CD4-positive, alpha-beta T cell treated with Interleukin-2 at 100 ng/mL for 4 hours (primary cell): ENCODE measurements around the gene AKR7A2.
"Not testable (repeated sequence)": the region's sequence is repeated elsewhere in the genome, so short reads cannot be mapped to it uniquely, and the experiment has no call there.

Experiments used
- DNase-seq: peaks from one replicate; pipeline ENCODE4 v3.0.0-alpha.2; 2020; ENCODE audit warnings: low spot score

Gene AKR7A2

GRCh38 chr1:19304081-19304480 lies 7.9 kb downstream of the AKR7A2 start:
- not testable (repeated sequence) for DNase-seq

- DNase-seq, result no peak
These were observed 11.7 kb downstream of the AKR7A2 start for GRCh38 chr1:19300211-19300610.

- DNase-seq, result no peak
These were observed 17.3 kb downstream of the AKR7A2 start for GRCh38 chr1:19294638-19295037.

- no peak for DNase-seq
These were observed 22.7 kb downstream of the AKR7A2 start for GRCh38 chr1:19289244-19289643.

GRCh38 chr1:19288324-19289241 lies 23.4 kb downstream of the AKR7A2 start, which contains the start of gene AKR7A3:
Gene AKR7A3, minus strand, starts transcription at chr1:19288770. Its CDS starts 61 bp downstream, at chr1:19288709.
- DNase-seq, result peak; percentile 58

- DNase-seq, result no peak
These were observed 24.3 kb downstream of the AKR7A2 start for GRCh38 chr1:19287436-19288185.

GRCh38 chr1:19285807-19286206 lies 26.1 kb downstream of the AKR7A2 start:
- DNase-seq, result not testable (repeated sequence)

- DNase-seq, result not testable (repeated sequence)
These were observed 26.6 kb downstream of the AKR7A2 start for GRCh38 chr1:19285366-19285765.

GRCh38 chr1:19284881-19285280 lies 27.1 kb downstream of the AKR7A2 start:
- DNase-seq, result no peak

GRCh38 chr1:19283891-19284290 lies 28.1 kb downstream of the AKR7A2 start:
- no peak for DNase-seq

- DNase-seq, result no peak
These were observed 37.3 kb downstream of the AKR7A2 start for GRCh38 chr1:19274636-19275035.

- not testable (repeated sequence) for DNase-seq
These were observed 38.0 kb downstream of the AKR7A2 start for GRCh38 chr1:19273844-19274531.

GRCh38 chr1:19273106-19273843 lies 38.7 kb downstream of the AKR7A2 start:
- DNase-seq, result no peak

GRCh38 chr1:19272064-19272463 lies 39.9 kb downstream of the AKR7A2 start:
- DNase-seq, result no peak

- not testable (repeated sequence) for DNase-seq
These were observed 41.6 kb downstream of the AKR7A2 start for GRCh38 chr1:19270343-19270730.

GRCh38 chr1:19269427-19270342 lies 42.3 kb downstream of the AKR7A2 start:
- DNase-seq, result not testable (repeated sequence)

GRCh38 chr1:19268445-19268844 lies 43.5 kb downstream of the AKR7A2 start:
- DNase-seq, result no peak

GRCh38 chr1:19262744-19263143 lies 49.2 kb downstream of the AKR7A2 start:
- no peak for DNase-seq

GRCh38 chr1:19262047-19262446 lies 49.9 kb downstream of the AKR7A2 start:
- DNase-seq, result no peak
